C4-2B (cell line): ENCODE data around the gene ACOT11.

ENCODE experiments used
- H3K27ac ChIP-seq: fragments of 450-650 bp; 2 replicates; pipeline ENCODE4 v1.5.1; 2017
- CTCF ChIP-seq: fragments of 450-650 bp; conservative IDR thresholded peaks from 2 replicates; pipeline ENCODE4 v1.5.1; 2017; ENCODE audit warnings: mild to moderate bottlenecking
- ZFX ChIP-seq: fragments of 450-650 bp; IDR thresholded peaks from 2 replicates; pipeline ENCODE4 v1.6.1; 2017

The ACOT11 gene

GRCh38 chr1:54650417-54650816, 102.4 kb downstream of the ACOT11 start:
- TF ChIP-seq CTCF (no peak), ZFX (no peak)
- no peak overlapping the region for H3K27ac ChIP-seq

GRCh38 chr1:54651608-54652007, 103.6 kb downstream of the ACOT11 start:
- TF ChIP-seq ZFX, result no peak
- no peak for TF ChIP-seq CTCF
- H3K27ac ChIP-seq, result no peak overlapping the region

GRCh38 chr1:54652168-54652567, 104.1 kb downstream of the ACOT11 start:
- TF ChIP-seq ZFX (no peak), CTCF (no peak)

GRCh38 chr1:54653036-54653435, 105.0 kb downstream of the ACOT11 start:
- TF ChIP-seq ZFX (no peak), CTCF (no peak)
- no peak overlapping the region for H3K27ac ChIP-seq

More at GRCh38 chr1:54652168-54652567, 104.1 kb downstream of the ACOT11 start:
- no peak overlapping the region for H3K27ac ChIP-seq

- TF ChIP-seq ZFX (no peak), CTCF (no peak)
- H3K27ac ChIP-seq, result no peak overlapping the region
Measured at GRCh38 chr1:54658164-54658913, 110.3 kb downstream of the ACOT11 start.
